NK-92 treated with Interleukin-12 subunit alpha and Interleukin-12 subunit beta, amount 100 ng/mL, for 24 hours (cell line): Measurements from ENCODE around the gene CDKL2.
"Not testable (repeated sequence)": the region's sequence is repeated elsewhere in the genome, so short reads cannot be mapped to it uniquely, and the experiment has no call there.

Experiments
- DNase-seq: peaks from one replicate; lab custom pipeline; 2025; lab: John Stamatoyannopoulos, UW

The CDKL2 gene

DNA sequence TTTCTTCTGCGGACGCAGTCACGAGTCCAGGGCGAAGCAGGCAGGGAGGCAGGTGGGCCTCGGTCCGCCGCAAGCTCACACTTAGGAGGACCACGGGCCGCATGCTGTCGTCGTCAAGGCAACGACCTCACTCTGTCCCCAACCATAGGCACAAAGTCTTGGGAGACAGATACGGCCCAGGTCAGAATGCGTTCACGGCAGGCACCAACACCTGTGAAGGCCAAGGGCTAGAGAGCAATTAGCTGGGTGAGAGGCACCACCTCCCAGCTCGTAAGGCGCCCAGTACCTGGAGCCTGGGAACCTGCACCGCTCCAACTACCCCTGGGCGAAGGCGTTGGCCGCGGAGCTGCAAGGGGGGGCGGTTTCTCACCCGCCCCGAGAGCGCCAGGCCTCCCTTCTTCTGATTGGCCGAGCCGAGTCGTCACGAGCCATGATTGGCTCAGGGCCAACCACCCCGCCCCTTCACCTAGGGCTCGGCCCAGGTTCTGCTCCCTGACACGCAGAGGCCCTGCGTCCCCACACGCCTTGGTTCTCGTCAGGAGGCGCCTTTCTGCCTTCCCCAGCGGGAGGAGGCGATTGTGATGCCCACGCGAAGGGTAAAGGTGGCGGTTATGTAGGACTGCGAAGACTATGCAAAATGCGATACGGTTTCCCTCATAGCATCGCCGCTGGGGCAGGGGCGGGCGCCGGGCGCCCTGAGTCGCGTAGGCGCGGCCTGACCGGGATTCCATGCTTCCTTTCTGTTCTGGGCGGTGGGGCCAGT is at the start of gene CDKL2:
TSS of gene CDKL2 (minus strand) at position 355 of the 763 bp plus-strand sequence. CDS start 4,540 bp downstream, outside the sequence.
- no peak for DNase-seq

DNA sequence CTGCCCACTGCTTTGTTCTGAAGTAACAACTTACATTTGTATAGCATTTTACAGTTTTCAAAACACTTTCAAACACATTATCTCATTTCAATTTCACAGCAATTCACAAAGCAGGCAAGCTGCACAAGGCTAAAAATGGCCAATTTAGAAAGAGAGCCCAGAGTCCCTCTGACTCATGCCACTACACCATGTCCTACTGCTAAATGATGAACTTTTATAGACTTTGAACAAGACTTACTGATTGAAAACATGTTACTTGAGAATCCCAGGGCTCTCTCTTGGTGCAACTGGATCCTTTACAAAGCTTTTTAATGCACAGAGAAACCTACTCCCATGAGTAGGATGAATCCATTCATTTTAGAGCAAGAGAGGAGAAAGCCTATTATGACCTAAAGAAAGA is 48.6 kb upstream of the CDKL2 start:
- no peak for DNase-seq

DNA sequence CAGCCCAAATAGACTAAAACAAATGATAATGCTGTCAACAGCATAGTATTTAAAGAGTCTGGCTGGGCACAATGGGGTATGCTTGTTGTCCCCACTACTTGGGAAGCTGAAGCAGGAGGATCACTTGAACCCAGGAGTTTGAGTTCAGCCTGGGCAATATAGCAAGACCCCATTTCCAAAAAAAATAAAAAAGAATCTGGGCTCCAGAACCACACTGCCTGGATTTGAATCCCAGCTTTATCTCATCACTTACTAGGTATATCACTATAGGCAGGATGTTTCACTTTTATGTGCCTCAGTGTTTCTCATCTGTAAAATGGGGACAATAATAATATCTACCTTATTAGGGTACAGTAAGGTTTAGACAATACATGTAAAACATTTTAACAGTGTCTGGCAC is 48.1 kb upstream of the CDKL2 start:
- no peak for DNase-seq

DNA sequence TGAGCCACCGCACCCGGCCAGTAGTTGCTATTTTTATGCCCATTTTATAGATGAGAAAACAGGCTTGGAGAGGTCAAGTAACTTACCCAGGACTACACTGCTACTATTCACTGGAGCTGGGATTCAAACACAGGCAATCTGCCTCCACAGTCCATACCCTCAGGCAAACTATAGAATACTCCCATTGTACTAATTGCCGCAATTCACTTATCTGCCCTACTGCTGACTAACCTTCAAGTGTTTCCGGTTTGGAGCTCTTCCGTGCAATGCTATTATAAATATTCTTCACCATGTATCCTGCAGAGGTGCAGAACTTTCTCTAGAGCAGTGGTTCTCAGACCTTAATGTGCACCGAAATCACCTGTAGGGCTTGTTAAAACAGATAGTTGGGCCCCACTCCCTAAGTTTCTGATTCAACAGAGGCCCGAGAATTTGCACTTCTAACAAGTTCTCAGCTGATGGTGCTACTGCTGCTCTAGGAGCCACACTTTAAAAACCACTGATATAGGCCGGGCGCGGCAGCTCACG is 44.7 kb upstream of the CDKL2 start:
- DNase-seq: no peak

DNA sequence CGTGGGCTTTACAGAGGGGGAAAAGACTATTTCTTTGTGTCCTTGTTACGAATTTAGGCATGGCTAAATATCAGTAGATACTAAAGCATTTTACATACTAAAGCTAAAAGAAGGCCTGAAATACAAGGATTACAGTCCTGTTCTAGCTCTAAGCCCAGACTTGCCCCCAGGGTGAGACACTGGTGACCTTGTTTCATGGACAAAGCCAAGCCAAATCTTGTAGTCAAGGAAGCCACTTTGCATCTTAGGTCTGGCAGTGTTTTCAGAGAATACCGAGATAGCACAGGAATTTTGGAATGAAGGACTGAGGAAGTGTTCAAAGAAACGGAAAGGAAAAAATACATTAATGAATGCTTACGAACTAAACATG is 43.6 kb upstream of the CDKL2 start:
- DNase-seq: no peak

DNA sequence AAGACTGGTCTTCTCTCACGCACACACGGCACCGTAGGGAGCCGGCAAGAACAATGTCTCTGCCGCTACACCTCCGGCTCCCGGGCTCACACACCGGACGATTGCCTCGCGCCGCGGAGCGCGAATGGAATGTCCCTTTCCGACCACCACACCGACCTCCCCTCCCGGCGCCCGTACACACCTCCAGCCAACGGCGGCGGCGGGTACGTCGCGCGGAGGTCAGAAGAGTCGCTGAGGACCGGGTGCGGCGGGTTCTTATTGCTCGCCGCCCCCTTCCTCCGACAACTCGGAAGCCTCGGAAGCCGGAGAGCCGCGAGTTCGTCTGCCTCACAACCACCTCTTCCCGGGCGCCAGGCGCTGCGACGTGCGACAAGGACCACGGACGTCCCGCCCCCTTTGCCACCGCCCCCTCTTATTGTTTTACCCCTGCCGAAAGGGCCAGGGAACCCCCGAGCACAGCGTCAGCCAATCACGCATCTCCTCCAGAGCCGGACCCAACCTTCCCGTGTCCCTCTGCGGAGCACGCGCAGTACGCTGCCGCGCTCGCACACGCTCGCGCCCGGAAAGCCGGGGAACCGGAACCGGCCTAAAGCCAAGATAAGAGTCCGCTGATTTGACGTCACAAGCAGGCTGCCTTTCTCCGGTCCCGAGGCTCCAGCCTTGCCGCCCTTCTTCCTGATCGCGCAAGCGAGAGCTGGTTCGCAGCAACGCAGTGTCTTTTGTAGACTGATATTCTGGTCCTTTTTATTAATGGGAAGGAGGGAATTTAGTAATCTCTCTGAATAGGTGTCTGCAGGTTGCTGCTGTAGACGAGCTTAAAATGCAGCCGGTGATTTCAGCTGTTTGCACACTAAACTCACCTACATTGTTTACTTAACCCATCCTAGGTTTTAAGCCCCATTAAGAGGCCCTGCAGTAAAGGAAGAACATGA is 43.0 kb upstream of the CDKL2 start, which contains the start of gene G3BP2:
TSS of gene G3BP2 (minus strand) at position 385 of the 932 bp plus-strand sequence. CDS start 11,386 bp downstream, outside the sequence.
- DNase-seq: peak; percentile 95

DNA sequence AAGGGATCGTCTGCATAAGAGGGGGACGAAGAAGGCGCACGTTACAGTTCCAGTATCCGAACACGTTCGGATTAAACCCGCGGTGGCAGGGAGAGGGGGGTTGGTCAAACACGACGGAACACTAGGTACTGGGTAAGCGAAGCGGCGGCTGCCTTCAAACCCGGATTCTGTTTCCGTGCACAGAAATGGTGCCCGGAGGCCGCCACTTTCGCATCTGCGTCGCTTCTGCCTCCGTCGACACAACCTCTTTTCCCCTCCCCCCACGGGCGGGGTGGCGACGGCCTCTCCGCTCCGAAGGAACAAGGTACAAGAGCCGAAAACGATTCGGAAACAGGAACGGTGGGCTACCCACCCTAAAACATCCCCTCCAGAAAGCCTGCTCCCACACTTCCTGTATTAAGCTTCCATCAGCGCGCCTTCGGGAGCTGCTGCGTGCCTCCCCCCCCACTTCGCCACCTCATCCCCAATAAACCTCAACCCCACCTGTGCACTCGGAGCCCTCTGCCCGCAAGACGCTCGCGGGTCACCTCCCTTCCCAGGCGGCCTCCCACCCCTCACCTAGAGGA is 42.2 kb upstream of the CDKL2 start:
- DNase-seq: peak; percentile 68

DNA sequence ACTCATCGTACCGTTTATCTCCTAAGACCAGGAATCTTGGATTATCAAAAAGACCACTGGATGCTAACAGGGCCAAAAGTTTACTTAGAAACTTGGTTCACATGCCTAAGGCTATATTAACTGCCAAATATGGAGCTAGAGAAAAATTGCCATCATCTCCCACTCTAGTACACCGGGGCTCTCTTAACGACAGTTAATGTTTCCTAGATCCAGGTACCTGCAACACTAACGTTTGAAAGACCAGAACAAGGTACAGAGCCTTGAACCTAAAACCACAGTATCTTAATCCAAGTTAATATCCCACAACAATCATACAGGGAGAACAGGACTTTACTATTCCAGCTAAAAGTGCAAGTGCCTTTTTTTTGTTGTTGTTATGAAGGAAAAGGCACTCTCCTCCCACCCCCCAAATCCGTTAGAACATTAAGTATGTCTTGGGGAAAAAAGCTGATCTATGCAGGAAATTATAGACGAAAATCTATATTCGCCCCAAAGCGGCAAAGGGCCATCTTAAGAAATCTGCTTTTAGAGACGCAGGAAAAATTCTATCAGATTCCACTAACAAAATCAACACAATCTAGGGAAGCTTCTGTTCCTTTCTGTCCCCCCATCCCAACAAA is 41.6 kb upstream of the CDKL2 start:
- DNase-seq: no peak

DNA sequence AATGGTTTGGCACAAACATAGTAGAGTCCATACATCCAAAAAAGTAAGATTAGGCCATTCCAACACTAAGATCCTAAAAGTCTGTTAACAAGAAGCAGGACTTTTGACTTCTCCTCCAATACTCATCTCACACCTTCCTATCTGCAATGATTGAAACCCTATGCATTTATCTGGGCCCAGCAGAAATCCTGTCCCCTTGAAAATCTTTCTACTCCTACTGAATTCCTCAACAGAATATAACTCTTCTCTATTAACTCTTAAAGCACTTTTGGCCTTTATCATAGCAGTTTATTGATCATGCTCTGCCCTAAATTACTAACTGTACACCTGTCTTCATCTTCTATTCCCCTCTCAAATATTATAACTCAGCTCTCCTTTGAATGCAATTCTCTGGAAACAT is 38.3 kb upstream of the CDKL2 start:
- no peak for DNase-seq

DNA sequence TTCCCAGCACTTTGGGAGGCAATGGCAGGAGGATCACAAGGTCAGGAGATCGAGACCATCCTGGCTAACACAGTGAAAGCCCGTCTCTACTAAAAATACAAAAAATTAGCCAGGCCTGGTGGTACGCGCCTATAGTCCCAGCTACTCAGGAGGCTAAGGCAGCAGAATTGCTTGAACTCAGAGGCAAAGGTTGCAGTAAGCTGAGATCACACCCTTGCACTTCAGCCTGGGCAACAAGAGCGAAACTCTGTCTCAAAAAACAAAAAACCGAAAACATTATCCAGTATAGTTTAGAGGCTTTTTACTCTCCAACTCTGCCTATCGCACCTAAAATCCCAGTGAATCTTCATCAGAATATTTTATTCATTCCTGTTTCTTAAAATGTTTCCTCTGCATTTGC is 37.3 kb upstream of the CDKL2 start:
- not testable (repeated sequence) for DNase-seq

DNA sequence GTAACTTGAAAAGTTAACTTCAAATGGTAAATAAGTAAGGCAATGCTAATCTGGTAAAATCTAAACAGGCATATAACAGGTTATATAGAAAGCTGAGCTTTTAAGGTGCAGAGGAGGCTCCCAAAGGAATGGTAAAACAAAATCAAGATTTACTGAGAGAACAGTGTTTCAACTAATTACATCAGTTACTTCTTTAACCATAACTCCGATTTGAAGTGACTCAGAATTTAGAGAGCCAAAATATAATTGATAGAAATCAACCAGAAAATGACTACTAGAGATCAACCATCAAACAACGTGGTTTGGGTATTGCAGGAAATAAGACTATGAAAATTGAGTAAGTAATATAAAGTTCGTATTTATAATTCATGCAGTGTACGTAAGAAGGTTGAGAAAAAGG is 36.0 kb upstream of the CDKL2 start:
- no peak for DNase-seq

DNA sequence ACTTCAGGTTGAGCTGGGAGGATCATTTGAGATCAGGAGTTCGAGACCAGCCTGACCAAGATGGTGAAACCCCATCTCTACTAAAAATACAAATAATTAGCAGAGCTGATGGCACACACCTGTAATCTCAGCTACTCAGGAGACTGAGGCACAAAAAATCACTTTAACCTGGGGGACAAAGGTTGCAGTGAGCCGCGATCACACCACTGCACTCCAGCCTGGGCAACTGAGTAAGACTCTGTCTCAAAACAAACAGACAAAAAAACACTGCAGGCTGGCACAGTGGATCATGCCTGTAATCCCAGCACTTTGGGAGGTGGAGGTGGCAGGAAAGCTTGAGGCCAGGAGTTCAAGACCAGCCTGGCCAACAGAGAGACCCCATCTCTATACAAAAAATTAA is 34.3 kb upstream of the CDKL2 start:
- DNase-seq: not testable (repeated sequence)

DNA sequence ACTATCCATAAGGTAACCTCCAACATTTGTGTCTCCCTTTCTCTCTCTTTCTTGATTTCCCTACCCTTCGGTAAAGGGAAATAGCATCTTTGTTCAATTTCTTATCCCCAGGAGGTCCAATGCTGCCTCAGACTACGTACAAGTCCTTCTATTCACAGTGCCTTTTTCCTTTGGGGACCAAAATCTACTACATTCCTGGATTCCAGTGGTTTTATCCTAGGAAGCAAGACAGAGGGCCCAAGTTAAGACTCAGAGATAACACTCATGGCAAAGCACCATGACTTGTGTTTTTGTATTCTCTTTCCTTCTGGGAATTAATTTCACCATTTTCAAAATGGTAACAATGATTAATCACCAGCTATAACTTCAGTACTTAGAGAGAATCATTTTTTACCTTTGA is 32.3 kb upstream of the CDKL2 start:
- no peak for DNase-seq

DNA sequence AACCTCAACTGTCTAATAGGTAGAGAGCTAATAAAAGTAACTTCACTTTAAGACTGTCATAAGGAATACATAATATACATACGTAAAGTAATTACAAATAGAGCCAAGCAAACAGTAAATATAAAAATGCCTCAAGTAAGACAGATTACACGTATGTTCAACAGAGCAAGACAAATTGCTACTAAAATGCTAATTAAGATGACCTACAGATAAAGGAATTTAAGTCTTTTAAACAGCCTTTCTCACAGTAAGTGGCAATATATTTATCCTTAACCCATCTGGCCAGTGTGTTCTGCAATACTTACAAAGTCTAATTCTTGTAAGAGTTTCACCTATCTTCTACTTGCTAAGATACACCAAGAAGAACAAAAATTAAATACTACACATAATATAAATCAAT is 30.2 kb upstream of the CDKL2 start:
- no peak for DNase-seq

DNA sequence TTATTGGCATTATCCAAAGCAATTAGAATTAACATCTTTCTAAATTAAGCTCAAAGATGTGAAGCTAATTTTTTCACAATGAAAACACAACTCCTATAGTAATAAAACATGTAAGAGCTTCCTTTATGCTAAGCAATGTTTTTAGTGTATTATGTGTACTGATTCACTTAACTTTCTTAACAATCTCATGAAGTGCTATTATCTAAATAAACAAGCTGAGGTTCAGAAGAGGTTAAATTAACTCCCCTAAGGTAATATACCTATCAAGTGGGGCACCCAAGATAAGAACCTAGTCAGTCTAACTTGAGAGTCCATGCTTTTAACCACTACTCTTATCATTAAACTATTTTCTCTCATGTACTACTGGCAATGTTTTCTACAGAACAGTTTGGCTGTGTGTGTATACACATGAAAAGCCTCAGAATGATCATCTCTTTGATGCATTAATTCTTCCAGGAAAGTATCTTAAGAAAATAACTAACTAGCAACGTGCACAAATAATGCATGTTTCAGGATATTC is 29.2 kb upstream of the CDKL2 start:
- no peak for DNase-seq

DNA sequence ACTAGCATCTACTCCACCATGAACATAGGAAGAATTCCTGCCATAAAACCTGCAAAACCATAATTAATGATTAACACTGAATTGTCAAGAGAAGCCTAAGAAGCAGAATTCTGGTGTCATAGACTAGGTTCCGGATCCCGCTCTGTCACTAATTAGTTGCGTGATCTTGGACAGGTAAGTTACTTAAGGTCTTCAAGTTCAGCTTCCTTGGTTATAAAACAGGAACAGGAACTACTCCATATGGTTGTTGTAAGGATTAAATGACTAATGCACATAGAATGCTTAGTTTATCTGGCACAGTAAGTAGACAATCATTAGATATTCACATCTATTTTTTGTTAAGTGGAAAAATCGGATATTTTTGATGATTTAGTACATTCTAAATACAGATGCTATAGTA is 28.5 kb upstream of the CDKL2 start:
- no peak for DNase-seq

DNA sequence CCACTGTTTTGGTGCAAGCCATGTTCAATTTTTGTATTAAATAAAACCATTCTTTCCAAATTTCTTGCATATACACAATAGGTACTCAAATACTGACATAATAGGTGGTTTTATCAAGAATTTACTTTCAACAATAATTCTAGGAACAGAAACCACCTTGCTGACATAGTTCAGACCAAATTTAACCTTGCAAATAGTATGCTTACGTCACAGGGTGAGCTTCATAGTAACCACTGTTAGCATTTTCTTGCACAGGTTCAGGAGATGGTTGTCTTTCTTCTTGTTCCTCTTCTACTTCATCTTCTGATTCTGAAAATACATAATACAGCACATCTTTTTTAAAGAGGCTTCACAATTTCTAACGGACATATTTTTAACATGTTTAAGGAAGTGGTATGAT is 25.2 kb upstream of the CDKL2 start:
- DNase-seq: no peak

DNA sequence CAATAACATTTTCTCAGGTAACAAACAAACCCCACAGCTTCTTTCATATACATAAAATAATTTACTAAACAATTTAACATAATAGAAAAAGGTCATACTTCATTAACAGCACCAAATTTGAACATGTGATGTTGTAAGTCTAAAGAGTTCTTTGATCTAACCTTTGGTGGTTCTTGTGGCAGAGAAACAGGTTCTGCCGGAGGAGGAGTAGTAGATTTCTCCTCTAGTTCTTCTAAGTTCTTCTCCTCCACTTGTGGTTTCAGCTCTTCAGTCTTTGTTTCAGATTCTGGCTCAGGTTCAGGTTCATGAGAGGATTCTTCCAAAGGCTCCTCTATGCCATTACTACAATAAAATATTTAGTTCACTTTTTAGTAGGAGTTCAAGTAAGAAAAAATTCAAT is 24.6 kb upstream of the CDKL2 start:
- DNase-seq: no peak

DNA sequence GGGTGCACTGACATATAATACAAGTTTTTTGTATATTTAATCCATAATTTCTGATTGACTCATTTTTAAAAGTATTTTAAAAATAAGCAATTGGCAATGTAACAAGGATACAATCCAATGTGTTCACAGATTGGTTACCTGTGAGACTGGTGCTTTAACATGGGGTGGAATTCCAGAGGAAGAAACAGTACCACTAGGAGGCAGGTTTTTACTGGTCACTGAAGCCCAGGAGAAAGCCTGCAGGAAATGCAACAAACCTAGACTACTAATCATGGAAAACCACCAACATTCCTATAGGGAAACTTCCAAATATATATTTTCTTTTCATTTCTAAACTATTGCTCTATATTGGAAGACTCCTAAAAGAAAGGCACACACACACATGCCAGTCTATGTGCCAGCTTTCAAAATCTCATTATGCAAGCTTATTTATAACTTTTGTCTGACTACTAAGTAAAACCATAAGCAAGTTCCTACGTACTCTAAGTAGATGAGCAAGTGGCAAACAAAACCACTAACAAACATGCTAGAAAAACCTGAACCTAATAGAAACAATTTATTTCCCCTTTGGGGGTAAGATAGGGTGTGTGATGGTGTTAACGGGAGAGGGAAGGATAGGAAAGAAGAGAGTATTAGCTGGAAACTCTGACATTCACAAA is 23.6 kb upstream of the CDKL2 start:
- DNase-seq: no peak

DNA sequence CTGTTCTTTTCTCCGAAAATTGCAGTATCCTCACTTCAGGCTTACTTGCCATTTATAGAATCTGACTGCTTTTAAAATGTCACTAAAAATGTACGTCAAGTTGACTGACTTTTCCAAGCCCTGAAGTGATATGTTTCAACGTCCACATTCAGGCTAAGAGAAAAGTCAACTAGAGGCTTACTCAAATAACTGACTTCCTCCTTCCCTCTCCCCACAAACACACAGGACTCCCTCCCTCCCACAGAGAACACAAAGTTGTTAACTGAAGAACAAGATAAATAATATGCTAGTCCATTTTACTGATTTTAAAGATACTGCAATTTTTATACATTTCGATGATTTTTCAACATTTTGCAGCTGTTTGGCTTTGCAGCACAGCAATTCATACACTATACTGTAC is 13.8 kb upstream of the CDKL2 start:
- no peak for DNase-seq

DNA sequence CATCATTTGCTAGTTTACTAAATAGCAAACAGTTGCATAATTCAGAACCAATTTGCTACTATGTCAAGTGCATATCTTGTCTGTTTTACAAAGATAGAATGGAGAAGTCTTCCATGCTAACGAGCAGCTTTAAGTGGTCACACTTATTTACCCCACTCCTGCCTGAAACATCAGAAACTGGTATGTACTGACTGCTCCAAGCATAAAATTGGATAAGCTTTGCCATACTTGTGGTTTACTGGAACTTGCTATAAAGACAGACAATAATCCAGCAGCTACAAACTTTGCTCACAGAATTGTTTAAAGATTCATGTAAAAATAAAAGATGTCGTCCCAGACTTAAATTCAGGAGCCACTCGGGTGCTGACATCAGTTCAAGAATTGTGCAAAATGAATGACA is 13.3 kb upstream of the CDKL2 start:
- no peak for DNase-seq
